Neutrophil (primary cell): ENCODE data around the gene SLC7A8.

Experiments used
- H3K27ac ChIP-seq: fragments of 200-600 bp; sonication (generic); 2 replicates; pipeline ENCODE4 v1.5.1; 2016; ENCODE audit warnings: mild to moderate bottlenecking, moderate library complexity
- H3K27me3 ChIP-seq: fragments of 200-600 bp; sonication (generic); 2 replicates; pipeline ENCODE4 v1.6.0; 2016; ENCODE audit warnings: mild to moderate bottlenecking
- H3K36me3 ChIP-seq: fragments of 200-600 bp; sonication (generic); 2 replicates; pipeline ENCODE4 v1.5.1; 2017
- H3K4me1 ChIP-seq, 2 experiments: fragments of 200-600 bp in 1 of 2; sonication (generic) in 1 of 2; 1 replicate in 1 of 2; 2 replicates in 1 of 2; pipeline versions ENCODE4 v1.5.1 to v1.6.1; 2013 to 2016; ENCODE audit warnings: low read depth in 1 of 2, low read length in 1 of 2, mild to moderate bottlenecking in 1 of 2, moderate library complexity in 1 of 2; ENCODE audit not compliant: control insufficient read depth in 1 of 2, insufficient read depth in 1 of 2
- H3K4me3 ChIP-seq, 2 experiments: fragments of 200-600 bp in 1 of 2; sonication (generic) in 1 of 2; 1 replicate in 1 of 2; 2 replicates in 1 of 2; pipeline ENCODE4 v1.5.1; 2013 to 2016; ENCODE audit warnings: low read depth in 1 of 2, low read length in 1 of 2, mild to moderate bottlenecking in 1 of 2, moderate library complexity in 1 of 2
- H3K9me3 ChIP-seq: fragments of 200-600 bp; sonication (generic); 2 replicates; pipeline ENCODE4 v1.5.1; 2016
- TF ChIP-seq, protein P1 (sequence below): fragments of 200-600 bp; sonication (generic); IDR thresholded peaks from 2 replicates; pipeline ENCODE4 v1.5.1; 2016; ENCODE audit warnings: antibody characterized with exemption

The SLC7A8 gene

GRCh38 chr14:23173796-23174195, 9.7 kb downstream of the SLC7A8 start:
- Histone ChIP-seq H3K4me3 (no peak overlapping the region), H3K27me3 (no peaks in the 10 kb centered on the region), H3K9me3 (no peaks in the 10 kb centered on the region), H3K4me1 (peaks cover 6 to 8% of the 10 kb centered on the region in 2 experiments), H3K27ac (no peak overlapping the region), H3K36me3 (no peaks in the 10 kb centered on the region)
- TF ChIP-seq, protein P1, sequence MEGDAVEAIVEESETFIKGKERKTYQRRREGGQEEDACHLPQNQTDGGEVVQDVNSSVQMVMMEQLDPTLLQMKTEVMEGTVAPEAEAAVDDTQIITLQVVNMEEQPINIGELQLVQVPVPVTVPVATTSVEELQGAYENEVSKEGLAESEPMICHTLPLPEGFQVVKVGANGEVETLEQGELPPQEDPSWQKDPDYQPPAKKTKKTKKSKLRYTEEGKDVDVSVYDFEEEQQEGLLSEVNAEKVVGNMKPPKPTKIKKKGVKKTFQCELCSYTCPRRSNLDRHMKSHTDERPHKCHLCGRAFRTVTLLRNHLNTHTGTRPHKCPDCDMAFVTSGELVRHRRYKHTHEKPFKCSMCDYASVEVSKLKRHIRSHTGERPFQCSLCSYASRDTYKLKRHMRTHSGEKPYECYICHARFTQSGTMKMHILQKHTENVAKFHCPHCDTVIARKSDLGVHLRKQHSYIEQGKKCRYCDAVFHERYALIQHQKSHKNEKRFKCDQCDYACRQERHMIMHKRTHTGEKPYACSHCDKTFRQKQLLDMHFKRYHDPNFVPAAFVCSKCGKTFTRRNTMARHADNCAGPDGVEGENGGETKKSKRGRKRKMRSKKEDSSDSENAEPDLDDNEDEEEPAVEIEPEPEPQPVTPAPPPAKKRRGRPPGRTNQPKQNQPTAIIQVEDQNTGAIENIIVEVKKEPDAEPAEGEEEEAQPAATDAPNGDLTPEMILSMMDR: no peak

DNA sequence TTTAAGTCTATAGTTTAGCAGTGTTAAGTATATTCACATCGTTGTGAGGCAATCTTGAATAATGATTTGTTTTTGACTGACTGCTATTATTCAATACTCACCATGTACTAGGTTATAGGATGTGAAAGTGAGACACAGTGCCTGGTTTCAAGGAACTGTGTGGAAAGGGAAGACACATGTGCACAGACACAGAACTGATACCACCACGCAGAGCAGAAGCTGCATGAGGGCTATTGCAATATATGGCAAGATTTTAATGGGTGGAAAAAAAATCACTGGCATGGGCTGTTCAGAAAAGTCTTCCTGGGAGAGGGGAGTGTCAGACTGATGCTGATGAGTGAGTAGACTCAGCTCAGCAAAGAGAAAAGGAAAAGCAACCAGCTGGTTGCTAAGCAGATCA, 10.4 kb downstream of the SLC7A8 start:
- Histone ChIP-seq H3K36me3 (no peaks in the 10 kb centered on the region), H3K27ac (no peak overlapping the region), H3K9me3 (no peaks in the 10 kb centered on the region), H3K4me3 (no peak overlapping the region), H3K4me1 (peaks cover 6 to 8% of the 10 kb centered on the region in 2 experiments), H3K27me3 (no peaks in the 10 kb centered on the region)
- TF ChIP-seq, protein P1: no peak

DNA sequence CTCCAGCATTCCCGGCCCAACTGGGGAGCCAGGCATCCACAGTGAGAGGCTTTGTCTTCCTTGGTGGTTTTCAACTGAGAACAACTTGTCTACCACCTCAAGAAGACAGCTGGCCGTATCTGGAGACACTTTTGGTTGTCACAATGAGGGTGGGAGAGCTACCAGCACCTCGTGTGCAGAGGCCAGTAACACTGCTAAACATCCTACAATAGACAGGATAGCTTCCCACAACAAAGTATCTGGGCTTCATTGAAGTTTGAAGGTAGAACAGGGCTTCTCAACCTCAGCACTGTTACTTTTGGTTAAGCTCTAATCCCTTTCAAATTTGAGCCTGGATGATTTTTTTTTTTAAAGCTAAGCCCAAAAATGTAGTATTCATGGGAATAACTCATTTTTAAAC, 10.9 kb downstream of the SLC7A8 start:
- Histone ChIP-seq H3K4me1 (peaks cover 6 to 8% of the 10 kb centered on the region in 2 experiments), H3K9me3 (no peaks in the 10 kb centered on the region), H3K36me3 (no peaks in the 10 kb centered on the region), H3K27ac (no peak overlapping the region), H3K27me3 (no peaks in the 10 kb centered on the region), H3K4me3 (no peak overlapping the region)
- TF ChIP-seq, protein P1: no peak

DNA sequence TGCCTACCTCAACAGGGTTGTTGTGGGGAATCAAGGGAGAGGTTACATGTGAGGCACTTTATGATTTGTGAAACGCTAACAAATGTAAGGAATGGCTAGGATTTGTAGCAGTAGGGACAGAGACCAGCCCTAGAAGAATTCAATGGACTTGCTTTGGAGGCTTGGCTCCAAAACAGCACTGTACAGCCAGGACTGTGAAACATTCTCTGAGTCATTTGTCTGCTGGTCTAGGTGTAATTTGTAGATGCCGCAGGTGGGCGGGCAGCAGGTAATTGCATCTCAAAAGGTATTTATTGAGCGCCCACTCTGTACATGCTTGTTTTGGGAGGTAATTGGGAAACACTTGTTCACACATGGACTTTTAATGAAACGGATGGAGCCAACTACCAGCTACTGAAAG, 11.4 kb downstream of the SLC7A8 start:
- Histone ChIP-seq H3K4me3 (no peak overlapping the region), H3K4me1 (peaks cover 6 to 8% of the 10 kb centered on the region in 2 experiments), H3K9me3 (no peaks in the 10 kb centered on the region), H3K36me3 (no peaks in the 10 kb centered on the region), H3K27ac (no peak overlapping the region), H3K27me3 (no peaks in the 10 kb centered on the region)
- TF ChIP-seq, protein P1: no peak

GRCh38 chr14:23171222-23171975, 12.1 kb downstream of the SLC7A8 start:
- TF ChIP-seq, protein P1: no peak
- Histone ChIP-seq H3K4me3 (no peak overlapping the region), H3K36me3 (no peaks in the 10 kb centered on the region), H3K9me3 (no peaks in the 10 kb centered on the region), H3K27me3 (no peaks in the 10 kb centered on the region), H3K27ac (no peak overlapping the region), H3K4me1 (peaks cover 6 to 8% of the 10 kb centered on the region in 2 experiments)
